Measurements from ENCODE around the gene DYNLT2. TPM values are rescaled to one million over a fixed set of nuclear protein-coding genes. Genes with fewer than 3 reads are reported as not detected.
A peak's percentile ranks its signal among the peaks of the same experiment; 100 is the strongest.
"Not testable (repeated sequence)": the region's sequence is repeated elsewhere in the genome, so short reads cannot be mapped to it uniquely, and the experiment has no call there.

Gene DYNLT2
- total RNA-seq, 1 experiment from 2014 or later: 0.76 TPM

DNA sequence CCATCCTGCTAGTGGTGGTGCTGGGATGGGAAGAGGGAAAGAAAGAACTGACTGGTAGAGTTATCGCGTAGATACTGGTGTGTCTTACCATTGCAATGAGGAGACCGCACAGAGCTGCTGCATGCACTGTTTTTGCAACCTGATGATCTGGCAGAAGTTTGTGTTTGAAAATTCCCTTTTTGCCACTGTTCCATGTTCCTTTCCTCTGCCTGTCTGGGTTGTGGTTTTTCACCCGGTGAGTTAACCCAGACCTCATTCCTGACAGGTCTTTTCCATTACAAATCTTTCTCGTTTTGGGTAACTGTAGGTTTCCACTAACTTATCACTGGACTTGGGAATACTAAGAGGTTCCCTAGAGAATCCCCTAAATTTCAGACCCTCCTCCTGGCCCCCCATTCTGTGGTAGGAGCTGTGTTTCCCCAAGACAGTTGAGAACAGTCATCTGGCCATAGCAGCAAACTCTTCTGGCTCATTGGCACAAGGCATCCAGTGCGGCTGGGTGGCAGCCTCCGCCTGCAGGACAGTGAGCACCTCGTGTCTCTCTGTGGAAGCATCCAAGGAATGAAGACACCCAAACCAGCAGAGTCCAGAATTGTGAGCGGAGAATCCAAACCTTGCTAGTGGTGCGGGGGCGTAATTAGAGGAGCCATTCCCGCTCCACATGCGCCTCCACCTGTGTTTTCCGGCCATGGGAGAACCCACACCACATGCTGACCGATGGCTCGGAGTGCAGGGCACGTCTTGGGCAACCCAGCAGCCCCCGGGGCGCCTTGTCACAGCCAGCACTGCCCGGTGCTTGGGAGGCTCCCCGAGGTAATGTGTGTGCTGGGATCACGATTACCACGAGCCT lies 32.8 kb upstream of the DYNLT2 start:
- DNase-seq (ENCODE audit: low read depth): peak; percentile 40

DNA sequence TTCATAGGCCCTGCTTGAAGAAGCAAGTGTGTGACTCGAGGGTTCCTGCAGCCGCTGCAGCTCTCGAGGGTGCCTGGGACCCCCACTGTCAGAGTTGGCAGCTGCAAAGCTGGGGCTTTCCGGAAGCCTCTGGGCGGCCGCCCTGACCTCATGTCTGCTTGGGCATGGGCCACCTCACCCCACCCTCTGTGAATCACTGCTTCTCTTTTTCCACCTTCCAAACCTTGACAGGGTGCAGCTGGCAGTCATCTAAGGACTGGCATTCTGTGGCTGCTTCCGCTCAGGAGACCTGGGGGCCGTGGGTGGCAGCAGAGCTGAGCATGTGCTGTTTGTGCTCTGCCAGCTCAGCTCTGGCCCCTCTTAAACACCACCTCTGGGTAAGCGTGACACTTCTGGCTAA lies 32.0 kb upstream of the DYNLT2 start:
- DNase-seq (ENCODE audit: low read depth): peak; percentile 10

DNA sequence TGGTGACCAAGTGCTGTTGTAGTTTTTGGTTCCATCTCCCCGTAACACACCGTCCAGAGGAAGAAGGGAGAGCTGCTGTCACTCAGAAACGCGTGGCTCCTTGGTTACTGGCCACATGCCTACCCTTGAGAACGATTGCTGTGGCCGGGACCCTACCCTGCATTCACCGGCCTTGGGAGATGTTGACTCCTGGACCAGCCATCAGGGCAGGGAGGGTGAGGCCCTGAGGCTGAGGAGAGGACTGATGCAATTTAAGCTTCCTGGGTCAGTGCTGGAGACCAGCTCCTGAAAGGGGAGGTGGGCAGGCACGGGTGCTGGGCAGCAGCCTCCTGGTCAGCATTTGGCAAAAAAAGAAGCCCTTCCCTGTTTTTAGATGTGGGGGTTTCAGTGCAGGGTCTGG lies 31.6 kb upstream of the DYNLT2 start:
- DNase-seq (ENCODE audit: low read depth): no peak

DNA sequence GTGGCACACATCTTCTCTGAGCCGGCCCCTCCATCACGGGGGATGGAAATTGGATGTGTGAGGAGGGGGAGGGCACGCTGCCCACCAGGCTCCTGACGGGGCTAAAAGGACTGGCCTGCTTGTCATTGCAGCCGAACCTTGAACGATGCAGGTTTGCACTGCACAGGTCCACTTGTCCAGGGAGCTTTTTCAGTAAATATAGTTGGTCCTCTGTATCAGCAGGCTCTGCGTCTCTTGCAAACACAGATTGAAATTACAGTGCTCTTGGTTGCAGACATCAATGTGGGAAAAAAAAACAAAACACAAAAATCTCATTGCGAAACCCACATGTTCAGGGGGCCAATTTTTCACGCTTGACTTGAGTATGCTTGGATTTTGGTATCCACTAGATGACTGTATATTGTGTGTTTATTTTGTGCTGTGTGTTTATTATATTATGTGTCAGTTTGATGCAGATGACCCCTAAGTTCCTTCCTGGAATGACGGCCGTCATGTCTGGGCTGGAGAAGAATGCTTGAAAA lies 29.3 kb upstream of the DYNLT2 start:
- DNase-seq (ENCODE audit: low read depth): peak; percentile 80

DNA sequence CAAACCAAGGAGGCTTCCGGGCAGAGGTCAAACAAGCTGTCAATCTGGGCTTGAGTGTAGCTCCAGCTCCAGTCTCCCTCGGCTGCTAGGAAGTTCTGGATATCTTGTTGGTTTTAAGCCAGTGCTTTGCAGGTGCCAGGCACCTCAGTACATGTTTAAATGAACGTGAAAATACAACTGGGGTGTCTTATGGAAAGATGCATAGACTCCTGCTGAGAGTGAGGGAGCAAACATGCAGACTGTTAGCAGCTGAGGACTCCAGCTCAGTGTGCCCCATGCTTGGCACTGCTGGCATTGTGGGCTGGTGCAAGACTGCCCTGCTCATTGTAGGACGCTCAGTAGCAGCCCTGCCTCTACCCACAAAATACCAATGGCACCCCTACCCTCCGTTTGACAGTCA lies 28.5 kb upstream of the DYNLT2 start:
- no peak for DNase-seq (ENCODE audit: low read depth)

DNA sequence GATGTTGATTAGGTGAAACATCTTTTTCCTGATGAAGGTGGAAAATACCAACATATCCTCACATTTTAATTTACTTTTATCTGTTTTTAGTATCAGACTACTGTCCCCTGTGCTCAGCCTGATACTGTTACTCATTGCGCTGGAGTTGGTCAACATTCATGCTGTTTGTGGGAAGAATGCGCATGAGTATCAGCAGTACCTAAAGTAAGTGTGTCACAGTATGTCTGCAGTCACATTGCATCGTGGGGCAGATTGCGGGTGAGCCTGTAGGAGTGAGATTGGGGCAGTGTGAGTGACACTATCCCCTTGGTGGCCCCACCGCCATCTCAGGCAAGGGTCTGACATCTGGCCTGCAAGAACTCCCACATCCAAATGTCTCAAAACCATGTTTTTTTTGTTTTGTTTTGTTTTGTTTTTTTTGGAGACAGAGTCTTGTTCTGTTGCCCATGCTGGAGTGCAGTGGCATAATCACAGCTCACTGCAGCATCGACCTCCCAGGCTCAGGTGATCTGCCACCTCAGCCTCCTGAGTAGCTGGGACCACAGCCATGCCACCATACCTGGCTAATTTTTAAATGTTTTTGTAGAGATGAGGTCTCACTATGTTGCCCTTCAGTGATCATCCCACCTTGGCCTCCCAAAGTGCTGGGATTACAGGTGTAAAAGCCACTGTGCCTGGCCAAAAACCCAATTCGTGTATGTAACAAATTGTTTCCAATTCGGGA lies 27.9 kb upstream of the DYNLT2 start:
- no peak for DNase-seq (ENCODE audit: low read depth)

DNA sequence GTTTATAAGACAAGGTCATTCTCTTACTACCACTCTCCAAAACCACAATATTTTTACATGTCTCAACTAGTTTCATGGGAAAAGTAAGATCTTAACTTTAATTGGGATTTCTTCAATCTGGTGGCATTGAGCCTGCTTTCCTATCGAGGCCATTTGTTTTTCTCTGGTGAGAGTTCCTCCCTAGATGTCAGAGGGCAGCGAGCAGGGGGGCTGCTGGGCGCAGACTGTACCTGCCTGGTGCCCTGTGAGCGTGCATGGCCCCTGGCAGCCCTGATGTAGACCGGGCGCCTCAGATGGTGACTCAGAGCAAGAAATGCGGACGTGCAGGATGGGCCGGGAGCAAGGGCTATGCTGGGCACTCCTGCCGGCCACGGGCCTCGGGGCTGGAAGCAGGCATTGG lies 27.3 kb upstream of the DYNLT2 start:
- no peak for DNase-seq (ENCODE audit: low read depth)

DNA sequence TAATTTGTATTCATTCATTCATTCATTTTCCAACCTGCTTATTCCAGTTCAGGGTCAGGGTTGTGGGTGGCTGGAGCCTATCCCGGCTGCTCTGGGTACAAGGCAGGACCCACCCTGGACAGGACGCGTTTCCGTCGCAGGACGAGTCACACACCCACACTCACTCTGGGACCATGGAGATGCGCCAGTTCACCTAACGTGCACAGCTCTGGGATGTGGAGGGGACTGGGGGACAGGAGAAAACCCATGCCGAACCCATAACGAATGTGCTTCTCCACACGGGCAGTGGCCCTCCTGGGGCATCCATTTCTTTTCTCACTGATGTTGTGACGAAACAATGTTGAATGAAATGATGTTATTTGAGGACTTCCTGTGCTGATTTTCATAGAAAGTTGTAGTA lies 26.5 kb upstream of the DYNLT2 start:
- DNase-seq (ENCODE audit: low read depth): no peak

DNA sequence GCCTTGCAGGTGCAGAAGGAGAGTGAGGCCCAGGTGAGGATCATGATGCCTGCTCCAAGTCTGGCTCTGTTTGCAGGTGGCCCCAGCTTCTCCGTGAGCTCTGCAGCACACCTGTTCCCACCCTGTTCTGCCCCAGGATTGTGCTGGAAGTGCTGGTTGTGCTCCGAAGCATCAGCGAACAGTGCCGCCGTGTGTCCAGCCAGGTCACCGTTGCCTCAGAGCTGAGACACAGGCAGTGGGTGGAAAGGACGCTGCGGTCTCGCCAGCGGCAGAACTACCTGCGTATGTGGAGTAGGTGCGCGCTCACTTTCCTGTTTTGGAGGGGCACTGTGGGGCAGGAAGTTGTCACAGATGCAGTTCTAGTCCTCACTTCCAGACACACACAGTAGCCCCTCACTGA lies 25.0 kb upstream of the DYNLT2 start:
- DNase-seq (ENCODE audit: low read depth): no peak

DNA sequence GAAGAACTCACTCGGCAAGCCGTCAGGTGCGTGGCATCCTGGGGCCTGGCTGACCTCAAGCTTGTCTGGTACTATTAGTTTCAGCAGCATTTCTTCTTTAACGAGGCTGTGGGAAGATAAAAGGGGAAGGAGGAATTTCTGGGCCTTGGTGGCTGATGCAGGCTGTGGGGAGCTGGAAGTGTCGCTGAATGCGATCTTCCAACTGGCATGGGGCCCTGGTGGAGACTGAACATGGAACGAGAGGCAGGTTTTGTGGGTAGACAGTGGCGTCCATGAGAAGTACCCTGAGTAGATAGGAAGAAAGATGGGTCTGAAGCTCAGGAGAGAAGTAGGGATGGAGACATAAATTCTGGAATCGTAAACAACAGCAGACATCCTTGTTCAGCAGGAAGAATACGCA lies 23.9 kb upstream of the DYNLT2 start:
- no peak for DNase-seq (ENCODE audit: low read depth)

DNA sequence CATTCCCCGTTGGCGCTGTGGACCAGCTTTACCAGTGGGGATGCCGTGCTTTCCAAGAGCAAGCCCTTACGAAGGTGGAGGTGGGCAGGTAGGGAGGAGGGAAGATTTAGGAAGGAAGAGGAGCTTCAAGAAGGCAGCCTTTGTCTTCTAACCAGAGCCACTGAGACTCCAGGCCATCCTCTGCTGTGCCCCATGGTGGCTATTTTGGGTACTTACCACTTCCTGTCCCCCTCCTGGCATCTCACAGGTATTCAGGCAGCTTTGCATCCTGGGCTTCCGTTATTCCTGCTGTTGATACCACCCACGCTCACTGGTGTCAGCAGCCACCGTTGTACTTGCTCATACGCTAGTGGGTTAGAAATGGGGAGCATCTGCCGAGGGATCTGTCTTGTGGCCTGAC lies 23.0 kb upstream of the DYNLT2 start:
- DNase-seq (ENCODE audit: low read depth): no peak

DNA sequence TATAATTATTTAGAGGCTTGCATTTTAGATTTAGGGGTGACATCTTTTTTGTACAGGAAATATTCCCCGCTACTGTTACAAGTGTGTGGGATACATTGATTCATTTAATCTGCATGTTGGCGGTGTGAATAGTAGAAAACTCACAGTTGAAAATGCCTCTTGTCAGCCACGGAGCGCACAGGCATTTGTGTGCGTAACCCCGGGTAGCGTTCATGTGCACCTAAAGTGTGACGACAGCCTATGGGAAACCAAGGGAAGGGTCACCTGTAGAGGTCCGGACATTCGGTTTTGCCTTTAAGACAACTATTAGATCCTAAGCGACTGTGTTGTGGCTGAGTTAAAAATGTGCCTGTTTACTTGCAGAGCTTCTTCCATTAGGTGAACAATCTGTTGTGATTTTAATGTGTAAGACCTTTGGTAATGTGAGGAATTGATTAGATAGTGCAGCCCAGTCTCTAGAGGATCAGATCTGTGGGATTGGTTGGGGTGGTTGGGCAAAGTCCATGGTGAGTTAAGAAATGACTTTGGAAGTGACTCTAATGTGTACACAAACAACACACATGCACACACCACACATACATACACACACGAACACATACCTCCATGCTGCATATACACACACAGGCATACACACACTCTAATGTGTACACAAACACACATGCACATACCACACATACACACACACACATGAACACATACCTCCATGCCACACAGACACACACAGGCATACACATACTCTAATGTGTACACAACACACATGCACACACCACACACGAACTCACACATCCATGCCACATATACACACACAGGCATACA lies 15.8 kb upstream of the DYNLT2 start:
- DNase-seq (ENCODE audit: low read depth): no peak

DNA sequence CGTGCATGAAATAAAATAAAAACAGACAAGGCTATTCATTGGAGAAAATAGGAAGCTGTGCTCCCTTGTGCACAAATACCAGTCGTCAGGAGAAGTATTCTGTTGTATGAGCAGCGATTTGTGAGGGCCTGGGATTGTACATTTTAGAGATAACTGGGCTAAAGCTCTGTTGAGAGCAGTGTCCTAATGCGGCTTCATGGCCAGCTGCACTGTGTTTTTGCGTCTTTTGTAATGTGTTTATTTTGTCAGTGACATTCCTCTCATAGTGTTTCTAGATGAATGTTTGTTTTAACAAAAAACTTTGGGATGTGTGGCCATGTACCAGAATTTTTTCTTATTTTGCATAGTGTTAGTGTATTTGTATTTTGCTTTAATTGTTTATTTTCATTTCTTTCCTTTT lies 14.9 kb upstream of the DYNLT2 start:
- DNase-seq (ENCODE audit: low read depth): no peak

DNA sequence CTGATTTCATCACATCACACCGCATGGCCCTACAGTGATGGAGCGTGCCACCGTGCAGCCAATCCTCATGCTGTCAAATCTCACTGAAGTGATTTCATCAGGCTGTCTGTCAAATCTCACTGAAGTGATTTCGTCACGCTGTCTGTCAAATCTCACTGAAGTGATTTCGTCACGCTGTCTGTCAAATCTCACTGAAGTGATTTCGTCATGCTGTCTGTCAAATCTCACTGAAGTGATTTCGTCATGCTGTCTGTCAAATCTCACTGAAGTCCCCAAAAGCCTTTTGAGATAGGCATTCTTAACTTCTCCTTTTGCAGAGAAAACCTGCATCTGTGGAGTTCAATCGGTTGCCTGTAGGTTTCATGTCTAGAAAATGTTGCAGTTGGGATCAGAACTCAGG lies 14.4 kb upstream of the DYNLT2 start:
- DNase-seq (ENCODE audit: low read depth): not testable (repeated sequence)

DNA sequence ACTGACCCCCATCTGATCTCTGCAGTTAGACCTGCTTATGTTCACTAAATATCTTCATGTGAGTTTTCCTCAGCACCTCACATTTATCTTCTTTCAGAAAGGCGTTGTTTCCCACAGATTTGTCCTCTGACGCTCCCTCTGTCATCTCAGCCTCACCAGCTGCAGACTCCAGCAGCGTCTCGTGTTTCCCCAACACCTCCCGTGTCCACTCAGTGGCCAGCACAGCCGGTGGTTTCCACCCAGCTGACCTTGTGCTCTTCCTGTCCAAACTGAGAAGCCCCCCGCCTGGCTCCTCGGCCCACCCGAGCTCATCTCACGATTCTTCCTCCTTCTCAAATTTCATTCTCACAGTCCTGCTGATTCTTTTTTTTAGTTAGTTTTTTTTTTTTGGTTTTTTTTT lies 12.5 kb upstream of the DYNLT2 start:
- DNase-seq (ENCODE audit: low read depth): no peak

DNA sequence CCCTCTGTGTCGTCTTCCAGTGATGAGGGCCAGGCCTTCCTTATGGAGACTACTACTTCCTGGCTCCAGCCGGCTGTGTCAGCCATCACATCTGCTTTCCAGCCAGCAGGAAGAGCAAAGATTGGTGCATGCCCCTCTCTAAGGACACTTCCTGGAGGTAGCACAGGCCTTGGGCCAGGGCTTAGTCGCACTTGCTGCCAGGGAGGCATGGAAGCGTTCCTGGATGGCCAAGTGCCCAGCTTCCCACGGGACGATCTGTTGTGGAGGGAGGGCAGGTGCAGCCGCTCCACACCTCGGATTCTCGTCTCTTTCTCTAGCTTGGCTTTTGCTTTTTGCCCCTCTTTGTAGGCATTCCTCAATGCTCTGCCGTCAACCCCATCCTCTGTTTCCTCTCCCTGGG lies 11.9 kb upstream of the DYNLT2 start:
- DNase-seq (ENCODE audit: low read depth): no peak

DNA sequence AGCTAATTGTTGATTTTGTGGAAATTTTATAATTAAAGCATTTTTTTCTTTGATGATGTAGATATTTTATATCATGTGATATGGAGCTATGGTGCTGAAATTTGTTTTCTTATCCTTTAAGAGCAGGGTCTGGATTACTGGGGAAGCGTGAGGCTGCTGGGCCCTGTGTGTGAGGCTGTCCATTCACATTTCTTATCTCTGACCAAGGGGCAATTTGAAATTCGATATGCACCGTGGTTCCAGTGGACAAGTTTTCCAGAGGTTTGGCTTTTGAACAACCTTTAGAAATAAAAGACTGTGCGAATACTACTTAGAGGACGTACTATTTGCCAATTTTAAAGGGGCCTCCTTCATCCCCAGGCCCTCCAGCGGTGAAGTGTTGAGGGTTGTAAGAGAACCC lies 3.8 kb upstream of the DYNLT2 start:
- DNase-seq (ENCODE audit: low read depth): no peak

DNA sequence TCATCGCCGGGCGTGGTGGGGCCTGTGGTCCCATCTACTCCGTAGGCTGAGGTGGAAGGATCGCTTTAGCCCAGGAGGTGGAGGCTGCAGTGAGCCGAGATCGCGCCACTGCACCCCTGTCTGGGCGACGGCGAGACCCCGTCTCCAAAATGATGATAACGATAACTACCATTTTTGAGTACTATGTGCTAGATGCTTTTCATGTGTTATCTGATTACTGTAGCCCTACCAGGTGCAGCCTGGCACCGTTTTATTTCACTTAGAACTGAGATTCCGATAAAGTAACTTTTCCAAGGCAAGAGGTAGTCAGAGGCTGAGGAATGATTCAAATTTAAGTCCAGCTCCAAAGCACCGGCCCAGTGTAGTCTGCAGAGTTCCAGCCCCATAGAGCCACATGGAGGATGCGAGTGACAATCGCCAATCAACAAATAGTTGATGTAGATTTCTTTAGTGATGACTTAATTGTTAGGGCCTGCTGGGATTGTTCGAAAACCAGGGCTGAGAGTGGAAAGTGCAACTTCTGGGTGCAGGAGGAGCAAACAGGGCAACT lies 777 bp upstream of the DYNLT2 start:
- DNase-seq (ENCODE audit: low read depth): peak; percentile 5

DNA sequence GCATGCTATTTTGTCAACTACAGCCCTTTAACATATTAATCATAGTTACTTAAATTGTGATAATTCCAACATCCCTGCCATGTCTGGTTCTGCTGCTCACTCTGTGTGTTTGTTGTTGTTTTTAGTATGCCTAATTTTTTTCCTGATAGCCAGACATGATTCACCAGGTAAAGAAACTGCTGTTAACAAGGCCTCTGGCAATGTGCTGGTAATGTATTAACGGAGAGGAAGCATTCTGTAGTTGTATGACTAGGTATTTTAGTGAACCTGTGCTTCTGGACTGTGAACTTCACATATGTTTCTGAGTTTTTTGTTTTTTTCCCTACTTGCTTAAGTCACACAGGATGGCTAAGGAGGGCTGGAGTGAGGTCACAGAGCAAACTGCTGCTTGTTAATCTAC lies 4.8 kb downstream of the DYNLT2 start:
- DNase-seq (ENCODE audit: low read depth): no peak

DNA sequence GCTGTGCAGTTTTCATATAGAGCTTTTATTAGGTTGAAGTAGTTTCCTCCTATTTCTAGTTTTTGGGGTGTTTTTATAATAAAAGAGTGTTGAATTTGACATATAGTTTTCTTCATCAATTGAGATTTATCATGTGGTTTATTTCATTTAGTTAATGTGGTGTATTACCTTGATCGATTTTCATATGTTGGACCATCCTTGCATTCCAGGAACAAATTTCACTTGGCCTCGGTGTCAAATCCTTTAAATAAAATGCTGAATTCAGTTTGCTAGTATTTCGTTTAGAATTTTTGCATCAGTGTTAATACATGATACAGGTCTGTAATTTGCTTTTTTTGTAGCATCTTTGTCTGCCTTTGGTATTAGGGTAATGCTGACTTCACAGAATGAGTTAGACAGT lies 6.0 kb downstream of the DYNLT2 start:
- no peak for DNase-seq (ENCODE audit: low read depth)

DNA sequence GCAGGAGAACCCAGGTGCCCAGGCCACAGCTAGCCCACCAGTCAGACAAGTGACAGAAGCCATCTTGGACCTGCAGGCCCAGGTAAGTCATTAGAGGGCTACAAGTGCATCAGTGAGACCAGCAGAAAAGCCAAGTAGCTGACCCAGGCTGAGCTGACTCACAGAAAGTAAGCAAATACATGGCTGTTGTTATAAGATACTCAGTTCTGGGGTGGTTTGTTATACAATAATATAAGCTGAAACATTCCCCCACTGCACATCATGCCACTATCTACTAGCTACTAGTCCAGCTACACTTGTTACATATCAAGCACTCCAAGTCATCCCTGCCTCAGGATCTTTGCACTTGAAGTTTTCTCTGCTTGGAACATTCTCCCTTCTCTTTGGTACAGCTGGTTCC lies 10.0 kb downstream of the DYNLT2 start:
- no peak for DNase-seq (ENCODE audit: low read depth)

DNA sequence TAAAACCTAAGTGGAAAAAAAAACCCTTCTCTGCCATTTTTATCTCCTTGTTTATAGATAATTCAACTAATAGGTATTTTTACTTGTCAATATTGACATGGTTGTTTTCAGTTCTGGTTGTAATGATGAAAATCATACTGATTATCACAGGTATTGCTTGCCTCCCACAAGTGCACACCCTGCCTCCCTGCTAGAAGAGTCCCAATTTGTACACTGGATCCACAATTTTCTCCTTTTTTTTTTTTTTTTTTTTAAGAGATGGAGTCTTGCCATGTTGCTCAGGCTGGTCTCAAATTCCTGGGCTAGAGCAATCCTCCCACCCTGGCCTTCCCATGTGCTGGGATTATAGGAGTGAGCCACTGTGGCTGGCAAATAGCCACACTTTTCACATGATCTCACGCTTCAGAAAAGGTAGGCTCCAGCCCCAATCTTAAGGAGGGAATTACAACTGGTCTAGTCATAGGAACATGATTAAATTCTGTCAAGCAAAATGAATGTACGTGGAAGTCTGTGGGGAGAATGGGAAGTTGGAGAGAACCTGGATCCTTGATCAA lies 12.3 kb downstream of the DYNLT2 start:
- DNase-seq (ENCODE audit: low read depth): no peak
